Mesothelial cell of epicardium (in vitro differentiated cells): ENCODE data around the gene ITPR2. TPM values are rescaled to one million over a fixed set of nuclear protein-coding genes. Genes with fewer than 3 reads are reported as not detected.
A peak's percentile ranks its signal among the peaks of the same experiment; 100 is the strongest.

ENCODE experiments used
- DNase-seq, 2 experiments: peaks; one replicate each; pipeline ENCODE4 v3.0.0; 2021; ENCODE audit warnings: low spot score in 2 of 2; ENCODE audit not compliant: unreplicated experiment in 2 of 2
- H3K27ac Mint-ChIP-seq: 2 replicates; pipeline ENCODE4 v1.8.0; 2021; ENCODE audit warnings: mixed read lengths
- H3K27me3 Mint-ChIP-seq: 2 replicates; pipeline ENCODE4 v1.8.0; 2021; ENCODE audit warnings: low read depth, mixed read lengths
- H3K36me3 Mint-ChIP-seq: 2 replicates; pipeline ENCODE4 v1.8.0; 2021; ENCODE audit warnings: mixed read lengths
- H3K4me1 Mint-ChIP-seq: 2 replicates; pipeline ENCODE4 v1.8.0; 2021; ENCODE audit warnings: mixed read lengths
- H3K4me3 Mint-ChIP-seq: 2 replicates; pipeline ENCODE4 v1.8.0; 2021; ENCODE audit warnings: mild to moderate bottlenecking, moderate library complexity, mixed read lengths
- H3K9me3 Mint-ChIP-seq: 2 replicates; pipeline ENCODE4 v1.8.0; 2021; ENCODE audit warnings: mixed read lengths
- total RNA-seq: library from RNA; stranded (reverse); gene quantifications from 3 replicates; pipeline ENCODE4 v1.2.1, GENCODE V29; 2021
- TF ChIP-seq, protein P1 (sequence below): fragments of 200-600 bp; sonication (generic); IDR thresholded peaks from one replicate; pipeline ENCODE4 v1.5.0; 2021; ENCODE audit warnings: antibody characterized with exemption; ENCODE audit not compliant: unreplicated experiment

The ITPR2 gene
- total RNA-seq, 1 donor from 2014 or later = 62.3 TPM

- Mint-ChIP-seq H3K36me3 (peaks cover 27% of the 10 kb centered on the region), H3K4me1 (peaks cover 28% of the 10 kb centered on the region), H3K27ac (no peak overlapping the region), H3K27me3 (no peaks in the 10 kb centered on the region), H3K9me3 (peaks cover 4% of the 10 kb centered on the region), H3K4me3 (no peak overlapping the region)
- no peak for DNase-seq
- TF ChIP-seq, protein P1, sequence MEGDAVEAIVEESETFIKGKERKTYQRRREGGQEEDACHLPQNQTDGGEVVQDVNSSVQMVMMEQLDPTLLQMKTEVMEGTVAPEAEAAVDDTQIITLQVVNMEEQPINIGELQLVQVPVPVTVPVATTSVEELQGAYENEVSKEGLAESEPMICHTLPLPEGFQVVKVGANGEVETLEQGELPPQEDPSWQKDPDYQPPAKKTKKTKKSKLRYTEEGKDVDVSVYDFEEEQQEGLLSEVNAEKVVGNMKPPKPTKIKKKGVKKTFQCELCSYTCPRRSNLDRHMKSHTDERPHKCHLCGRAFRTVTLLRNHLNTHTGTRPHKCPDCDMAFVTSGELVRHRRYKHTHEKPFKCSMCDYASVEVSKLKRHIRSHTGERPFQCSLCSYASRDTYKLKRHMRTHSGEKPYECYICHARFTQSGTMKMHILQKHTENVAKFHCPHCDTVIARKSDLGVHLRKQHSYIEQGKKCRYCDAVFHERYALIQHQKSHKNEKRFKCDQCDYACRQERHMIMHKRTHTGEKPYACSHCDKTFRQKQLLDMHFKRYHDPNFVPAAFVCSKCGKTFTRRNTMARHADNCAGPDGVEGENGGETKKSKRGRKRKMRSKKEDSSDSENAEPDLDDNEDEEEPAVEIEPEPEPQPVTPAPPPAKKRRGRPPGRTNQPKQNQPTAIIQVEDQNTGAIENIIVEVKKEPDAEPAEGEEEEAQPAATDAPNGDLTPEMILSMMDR = no peak
These were observed 189.3 kb downstream of the ITPR2 start for GRCh38 chr12:26643532-26644315.

GRCh38 chr12:26642361-26642760 lies 190.6 kb downstream of the ITPR2 start:
- no peak overlapping the region for H3K27ac Mint-ChIP-seq
- no peak for DNase-seq
- H3K4me3 Mint-ChIP-seq = no peak overlapping the region

GRCh38 chr12:26636710-26637328 lies 196.2 kb downstream of the ITPR2 start:
- TF ChIP-seq, protein P1 = no peak
- Mint-ChIP-seq H3K36me3 (peaks cover 3% of the 10 kb centered on the region), H3K4me1 (peaks cover 29% of the 10 kb centered on the region), H3K27ac (no peak overlapping the region), H3K27me3 (no peaks in the 10 kb centered on the region), H3K9me3 (no peaks in the 10 kb centered on the region), H3K4me3 (no peak overlapping the region)
- no peak for DNase-seq

More at GRCh38 chr12:26642361-26642760, 190.6 kb downstream of the ITPR2 start:
- H3K36me3 Mint-ChIP-seq = peaks cover 26% of the 10 kb centered on the region
- H3K9me3 Mint-ChIP-seq = peaks cover 4% of the 10 kb centered on the region
- TF ChIP-seq, protein P1 = no peak
- H3K4me1 Mint-ChIP-seq = peaks cover 21% of the 10 kb centered on the region
- no peaks in the 10 kb centered on the region for H3K27me3 Mint-ChIP-seq

- peaks cover 43% of the 10 kb centered on the region for H3K4me1 Mint-ChIP-seq
- TF ChIP-seq, protein P1 = no peak
- DNase-seq = no peak
- no peak overlapping the region for H3K4me3 Mint-ChIP-seq
- H3K27ac Mint-ChIP-seq = peak overlapping the region; percentile 4
- H3K27me3 Mint-ChIP-seq = no peaks in the 10 kb centered on the region
- no peaks in the 10 kb centered on the region for H3K9me3 Mint-ChIP-seq
- no peaks in the 10 kb centered on the region for H3K36me3 Mint-ChIP-seq
These were observed 199.3 kb downstream of the ITPR2 start for GRCh38 chr12:26633591-26634210.

GRCh38 chr12:26632756-26633155 lies 200.2 kb downstream of the ITPR2 start:
- TF ChIP-seq, protein P1 = no peak
- Mint-ChIP-seq H3K4me3 (no peak overlapping the region), H3K4me1 (peaks cover 47% of the 10 kb centered on the region), H3K9me3 (no peaks in the 10 kb centered on the region), H3K27me3 (no peaks in the 10 kb centered on the region), H3K36me3 (no peaks in the 10 kb centered on the region), H3K27ac (peak overlapping the region; percentile 0)
- DNase-seq = no peak
